H9 (cell line): ENCODE results near the gene RASGRF2. TPM values are rescaled to one million over a fixed set of nuclear protein-coding genes. Genes with fewer than 3 reads are reported as not detected.

ENCODE experiments used
- DNase-seq: peaks from one replicate; pipeline ENCODE4 v3.0.0-alpha.2; 2017
- H2AFZ ChIP-seq: one replicate; pipeline ENCODE4 v1.6.1; 2013; ENCODE audit warnings: mild to moderate bottlenecking, low read length, control low read depth, moderate library complexity
- H2AK5ac ChIP-seq: 2 replicates; pipeline ENCODE4 v1.6.1; 2013; ENCODE audit warnings: low read length, control low read depth, mixed read lengths; ENCODE audit not compliant: insufficient read length
- H2BK120ac ChIP-seq: one replicate; pipeline ENCODE4 v1.6.1; 2013; ENCODE audit warnings: low read depth, mild to moderate bottlenecking, low read length, control low read depth, inconsistent platforms; ENCODE audit not compliant: poor library complexity, severe bottlenecking
- H2BK12ac ChIP-seq: 2 replicates; pipeline ENCODE4 v1.6.1; 2013; ENCODE audit warnings: low read length, control low read depth, mixed read lengths, low read depth; ENCODE audit not compliant: insufficient read length
- H2BK15ac ChIP-seq: 2 replicates; pipeline ENCODE4 v1.6.1; 2013; ENCODE audit warnings: low read depth, low read length, control low read depth
- H2BK20ac ChIP-seq: one replicate; pipeline ENCODE4 v1.6.1; 2013; ENCODE audit warnings: low read depth, mild to moderate bottlenecking, low read length, control low read depth, inconsistent platforms; ENCODE audit not compliant: poor library complexity, severe bottlenecking
- H2BK5ac ChIP-seq: 2 replicates; pipeline ENCODE4 v1.6.1; 2013; ENCODE audit warnings: low read length, control low read depth, mixed read lengths; ENCODE audit not compliant: insufficient read length
- H3K14ac ChIP-seq: 2 replicates; pipeline ENCODE4 v1.6.1; 2013; ENCODE audit warnings: low read length, control low read depth; ENCODE audit not compliant: insufficient read depth
- H3K18ac ChIP-seq: 2 replicates; pipeline ENCODE4 v1.6.1; 2013; ENCODE audit warnings: low read depth, mild to moderate bottlenecking, mixed read lengths, low read length, control low read depth; ENCODE audit not compliant: insufficient read length
- H3K23ac ChIP-seq: 2 replicates; pipeline ENCODE4 v1.6.1; 2013; ENCODE audit warnings: low read length, control low read depth, mixed read lengths, low read depth; ENCODE audit not compliant: insufficient read length
- H3K23me2 ChIP-seq: 2 replicates; pipeline ENCODE4 v1.6.1; 2013; ENCODE audit warnings: low read depth, mild to moderate bottlenecking, mixed read lengths, low read length, control low read depth; ENCODE audit not compliant: insufficient read length, poor library complexity, severe bottlenecking
- H3K27ac ChIP-seq: 2 replicates; pipeline ENCODE4 v1.5.1; 2013; ENCODE audit warnings: low read length, control low read depth, mixed read lengths, low read depth; ENCODE audit not compliant: insufficient read length
- H3K27me3 ChIP-seq: 2 replicates; pipeline ENCODE4 v1.6.1; 2013; ENCODE audit warnings: low read length, control low read depth, inconsistent platforms; ENCODE audit not compliant: insufficient read depth
- H3K4ac ChIP-seq: 2 replicates; pipeline ENCODE4 v1.6.1; 2013; ENCODE audit warnings: low read depth, mild to moderate bottlenecking, control low read depth, inconsistent platforms, low read length, moderate library complexity
- H3K4me1 ChIP-seq: 2 replicates; pipeline ENCODE4 v1.6.1; 2013; ENCODE audit warnings: low read length, control low read depth, inconsistent platforms; ENCODE audit not compliant: insufficient read depth
- H3K4me2 ChIP-seq: 2 replicates; pipeline ENCODE4 v1.6.1; 2013; ENCODE audit warnings: low read length, control low read depth, mixed read lengths; ENCODE audit not compliant: insufficient read length, insufficient read depth
- H3K56ac ChIP-seq: 2 replicates; pipeline ENCODE4 v1.6.1; 2013; ENCODE audit warnings: low read depth, mild to moderate bottlenecking, mixed read lengths, low read length, control low read depth; ENCODE audit not compliant: insufficient read length
- H3K79me1 ChIP-seq: 2 replicates; pipeline ENCODE4 v1.6.1; 2013; ENCODE audit warnings: low read depth, mild to moderate bottlenecking, moderate library complexity, low read length, control low read depth, inconsistent platforms; ENCODE audit not compliant: insufficient read depth, poor library complexity, severe bottlenecking
- H3K79me2 ChIP-seq: 2 replicates; pipeline ENCODE4 v1.6.1; 2013; ENCODE audit warnings: low read length, control low read depth, inconsistent platforms; ENCODE audit not compliant: insufficient read depth
- H3K9ac ChIP-seq: 2 replicates; pipeline ENCODE4 v1.6.1; 2013; ENCODE audit warnings: low read length, control low read depth, mixed read lengths; ENCODE audit not compliant: insufficient read length; ENCODE audit errors: extremely low read depth
- H3K9me3 ChIP-seq: one replicate; pipeline ENCODE4 v1.6.1; 2013; ENCODE audit warnings: low read depth, low read length, inconsistent platforms; ENCODE audit not compliant: control insufficient read depth
- H3T11ph ChIP-seq: one replicate; pipeline ENCODE4 v1.6.1; 2013; ENCODE audit warnings: mild to moderate bottlenecking, low read length, control low read depth, inconsistent platforms
- H4K20me1 ChIP-seq: one replicate; pipeline ENCODE4 v1.6.1; 2013; ENCODE audit not compliant: control insufficient read depth, insufficient read length, insufficient read depth
- H4K5ac ChIP-seq: 2 replicates; pipeline ENCODE4 v1.6.1; 2013; ENCODE audit warnings: low read depth, mild to moderate bottlenecking, mixed read lengths, low read length, control low read depth; ENCODE audit not compliant: insufficient read length
- H4K8ac ChIP-seq: replicated peaks from 2 replicates; pipeline ENCODE4 v1.6.1; 2013; ENCODE audit warnings: low read length, control low read depth, mixed read lengths, low read depth; ENCODE audit not compliant: insufficient read length
- H4K91ac ChIP-seq: 2 replicates; pipeline ENCODE4 v1.6.1; 2013; ENCODE audit warnings: low read depth, mild to moderate bottlenecking, moderate library complexity, mixed read lengths, low read length, control low read depth; ENCODE audit not compliant: insufficient read length
- H3K27ac Mint-ChIP-seq, 3 experiments: 2 replicates in 2 of 3; 3 replicates in 1 of 3; pipeline ENCODE4 v1.8.0; 2020 to 2021; ENCODE audit warnings: mixed read lengths in 3 of 3, mild to moderate bottlenecking in 1 of 3, moderate library complexity in 1 of 3
- H3K27me3 Mint-ChIP-seq: 2 replicates; pipeline ENCODE4 v1.8.0; 2021; ENCODE audit warnings: low read depth, mild to moderate bottlenecking, moderate library complexity, mixed read lengths
- H3K36me3 Mint-ChIP-seq, 3 experiments: 2 replicates in 2 of 3; 3 replicates in 1 of 3; pipeline ENCODE4 v1.8.0; 2020 to 2021; ENCODE audit warnings: low read depth in 3 of 3, mixed read lengths in 3 of 3; ENCODE audit not compliant: insufficient read depth in 1 of 3
- H3K4me1 Mint-ChIP-seq, 2 experiments: 2 replicates each; pipeline ENCODE4 v1.8.0; 2020; ENCODE audit warnings: mixed read lengths in 2 of 2
- H3K4me3 Mint-ChIP-seq, 2 experiments: 2 replicates in 1 of 2; 3 replicates in 1 of 2; pipeline ENCODE4 v1.8.0; 2020 to 2021; ENCODE audit warnings: mild to moderate bottlenecking in 2 of 2, mixed read lengths in 2 of 2, moderate library complexity in 1 of 2
- H3K9me3 Mint-ChIP-seq, 2 experiments: 2 replicates in 1 of 2; 3 replicates in 1 of 2; pipeline ENCODE4 v1.8.0; 2020; ENCODE audit warnings: mild to moderate bottlenecking in 2 of 2, mixed read lengths in 2 of 2, moderate library complexity in 1 of 2
- CTCF ChIP-seq: fragments of 200-600 bp; sonication (generic); conservative IDR thresholded peaks from 3 replicates; pipeline ENCODE4 v1.8.0; 2021; ENCODE audit warnings: antibody characterized with exemption, mild to moderate bottlenecking
- WGBS: extraction: QIAGEN DNeasy Blood & Tissue Kit; methylation state at CpG from one replicate; pipeline ENCODE4 v1.1.7; 2013; ENCODE audit warnings: missing lambda C conversion rate, low lambda C conversion rate, mixed read lengths; ENCODE audit not compliant: insufficient read length; ENCODE audit errors: extremely low coverage; 5-methylcytosine and 5-hydroxymethylcytosine counted together
- total RNA-seq: library from RNA; stranded (reverse); gene quantifications from 2 replicates; pipeline ENCODE4 v1.2.1, GENCODE V29; 2021

The RASGRF2 gene
- total RNA-seq, 1 experiment from 2014 or later: 13.5 TPM

GRCh38 chr5:81163651-81164050 is 203.5 kb downstream of the RASGRF2 start:
- Histone ChIP-seq H4K20me1 (no peaks in the 10 kb centered on the region), H3K79me2 (no peaks in the 10 kb centered on the region), H3K9me3 (no peaks in the 10 kb centered on the region), H3K23me2 (no peaks in the 10 kb centered on the region), H3K4ac (no peak overlapping the region), H4K8ac (no peak overlapping the region), H3K56ac (no peak overlapping the region), H3K23ac (no peak overlapping the region), H2AFZ (no peak overlapping the region), H3K14ac (no peak overlapping the region), H2BK5ac (no peak overlapping the region), H3K27ac (no peak overlapping the region), H3T11ph (no peak overlapping the region), H3K79me1 (no peaks in the 10 kb centered on the region), H3K9ac (no peak overlapping the region), H3K4me1 (no peaks in the 10 kb centered on the region), H3K4me2 (no peak overlapping the region), H4K91ac (no peak overlapping the region), H2BK12ac (no peak overlapping the region), H2AK5ac (no peak overlapping the region), H3K27me3 (no peaks in the 10 kb centered on the region), H2BK20ac (no peak overlapping the region), H2BK120ac (no peak overlapping the region), H4K5ac (no peak overlapping the region), H2BK15ac (no peak overlapping the region), H3K18ac (no peak overlapping the region)
- no peak for TF ChIP-seq CTCF
- WGBS: no CpG with 5 or more reads among the region's 3 CpGs
- H3K27me3 Mint-ChIP-seq: no peaks in the 10 kb centered on the region
- 0 out of 4 replicates have a peak, but pooled peaks cover 2 to 8% of the 10 kb centered on the region in 2 experiments for H3K4me1 Mint-ChIP-seq
- no peaks in the 10 kb centered on the region for H3K9me3 Mint-ChIP-seq
- H3K36me3 Mint-ChIP-seq: peaks cover 0 to 2% (median 0%) of the 10 kb centered on the region in 3 experiments; a peak in 1 of 7 replicates
- no peak overlapping the region for H3K27ac Mint-ChIP-seq
- no peak for DNase-seq
- no peak overlapping the region for H3K4me3 Mint-ChIP-seq
